Activated CD4-positive, alpha-beta T cell treated with anti-CD3 and anti-CD28 coated beads, Interleukin-2, amount 10 ng/mL, durations not matched to agents 7 days and 5 days (primary cell): ENCODE measurements around the gene AP4S1. TPM values are rescaled to one million over a fixed set of nuclear protein-coding genes. Genes with fewer than 3 reads are reported as not detected.
A peak's percentile ranks its signal among the peaks of the same experiment; 100 is the strongest.

Experiments
- CTCF ChIA-PET: fragments of 350-600 bp; sonication (Branson Sonifier 250); formaldehyde crosslinking; loops from one replicate; lab custom pipeline; 2021; ENCODE audit warnings: antibody characterized with exemption; lab: Charles Lee
- POLR2A ChIA-PET: fragments of 350-600 bp; sonication (Branson Sonifier 250); formaldehyde crosslinking; loops from one replicate; lab custom pipeline; 2021; ENCODE audit warnings: antibody characterized with exemption; lab: Charles Lee
- DNase-seq: peaks from one replicate; pipeline ENCODE4 v3.0.0-alpha.2; 2020
- H3K27ac Mint-ChIP-seq: one replicate; pipeline ENCODE4 v1.8.0; 2021; ENCODE audit warnings: mild to moderate bottlenecking, moderate library complexity, mixed read lengths
- H3K27me3 Mint-ChIP-seq: one replicate; pipeline ENCODE4 v1.8.0; 2021; ENCODE audit warnings: mixed read lengths
- H3K36me3 Mint-ChIP-seq: one replicate; pipeline ENCODE4 v1.8.0; 2021; ENCODE audit warnings: low read depth, mixed read lengths
- H3K4me1 Mint-ChIP-seq: one replicate; pipeline ENCODE4 v1.8.0; 2021; ENCODE audit warnings: mixed read lengths
- H3K4me3 Mint-ChIP-seq: one replicate; pipeline ENCODE4 v1.8.0; 2021; ENCODE audit warnings: mild to moderate bottlenecking, moderate library complexity, mixed read lengths
- H3K9me3 Mint-ChIP-seq: one replicate; pipeline ENCODE4 v1.8.0; 2021; ENCODE audit warnings: mixed read lengths
- total RNA-seq, 2 experiments: library from RNA; stranded (reverse); gene quantifications; one replicate each; pipeline ENCODE4 v1.2.3, GENCODE V29; 2021

AP4S1 gene
- total RNA-seq, 2 experiments from 2014 or later: 5.1 to 6.4 TPM

DNA sequence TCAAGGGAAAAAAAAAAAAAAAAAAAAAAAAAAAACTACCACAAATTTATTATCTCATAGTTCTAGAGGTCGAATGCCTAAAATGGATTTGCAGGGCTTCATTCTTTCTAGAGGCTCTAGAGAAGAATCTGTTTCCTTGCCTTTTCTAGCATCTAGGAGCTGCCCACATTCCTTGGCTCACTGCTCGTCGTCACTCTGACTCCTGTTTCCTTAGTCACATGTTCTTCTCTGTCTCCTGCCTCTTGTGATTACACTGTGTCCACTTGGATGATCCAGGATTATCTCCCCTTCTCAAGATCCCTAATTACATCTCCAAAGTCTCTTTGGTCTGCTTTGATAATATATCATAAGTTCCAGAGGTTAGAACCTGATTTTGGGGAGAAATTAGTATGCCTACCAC lies 93.4 kb downstream of the AP4S1 start:
- ChIA-PET CTCF (interaction anchor here (0.6 to 2.9 kb wide), 5 partner anchors 9 to 452 kb away, joined by 3 to 10 read pairs (median 3); no protein-coding TSS in a partner anchor), POLR2A (interaction anchor here (0.7 kb wide), 1 partner anchor 13 kb away, joined by 3 read pairs; no protein-coding TSS in a partner anchor)
- Mint-ChIP-seq H3K27ac (no peak overlapping the region), H3K4me1 (peaks cover 12% of the 10 kb centered on the region), H3K9me3 (no peaks in the 10 kb centered on the region), H3K27me3 (no peaks in the 10 kb centered on the region), H3K36me3 (peaks cover 60% of the 10 kb centered on the region), H3K4me3 (no peak overlapping the region)
- no peak for DNase-seq

DNA sequence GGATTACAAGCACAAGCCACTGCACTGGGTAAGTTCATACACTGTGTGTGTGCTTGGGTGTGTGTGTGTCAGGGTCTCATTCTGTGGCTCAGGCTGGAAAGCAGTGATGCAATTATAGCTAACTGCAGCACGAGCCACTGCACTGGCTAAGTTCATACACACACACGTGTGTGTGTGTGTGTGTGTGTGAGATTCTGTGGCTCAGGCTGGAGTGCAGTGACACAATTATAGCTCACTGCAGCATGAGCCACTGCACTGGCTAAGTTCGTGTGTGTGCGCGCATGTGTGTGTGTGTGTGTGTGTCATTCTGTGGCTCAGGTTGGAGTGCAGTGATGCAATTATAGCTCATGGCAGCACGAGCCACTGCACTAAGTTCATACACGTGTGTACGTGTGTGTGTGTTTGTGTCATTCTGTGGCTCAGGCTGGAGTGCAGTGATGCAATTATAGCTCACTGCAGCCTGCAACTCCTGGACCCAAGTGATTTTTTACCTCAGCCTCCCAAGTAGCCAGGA lies 96.7 kb downstream of the AP4S1 start:
- peaks cover 29% of the 10 kb centered on the region for H3K4me1 Mint-ChIP-seq
- POLR2A ChIA-PET: no interaction called here

DNA sequence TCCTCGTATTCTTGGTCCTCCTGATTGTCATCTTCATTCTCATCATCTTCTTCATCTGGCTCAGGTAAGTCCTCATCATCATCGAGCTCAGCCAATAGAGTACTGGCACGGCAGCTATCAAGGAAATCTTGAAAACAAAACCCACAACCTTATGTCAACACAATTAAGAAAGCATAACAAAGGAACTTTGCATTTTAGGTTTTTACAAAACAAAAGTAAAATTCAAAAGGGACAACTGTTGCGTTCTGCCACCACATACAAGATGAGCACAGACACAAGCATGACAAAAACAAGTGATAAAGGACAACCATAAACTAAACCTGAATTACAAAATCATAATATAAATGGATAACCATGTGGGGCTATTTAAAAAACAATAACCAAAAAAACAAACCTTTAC lies 97.5 kb downstream of the AP4S1 start:
- CTCF ChIA-PET: no interaction called here
- POLR2A ChIA-PET: no interaction called here
- H3K4me1 Mint-ChIP-seq: peaks cover 34% of the 10 kb centered on the region
- H3K27me3 Mint-ChIP-seq: no peaks in the 10 kb centered on the region
- H3K4me3 Mint-ChIP-seq: no peak overlapping the region
- H3K36me3 Mint-ChIP-seq: peaks cover 51% of the 10 kb centered on the region
- DNase-seq: no peak
- H3K9me3 Mint-ChIP-seq: no peaks in the 10 kb centered on the region
- H3K27ac Mint-ChIP-seq: no peak overlapping the region

More for the DNA sequence above, 96.7 kb downstream of the AP4S1 start:
- Mint-ChIP-seq H3K27ac (no peak overlapping the region), H3K9me3 (no peaks in the 10 kb centered on the region), H3K36me3 (peaks cover 50% of the 10 kb centered on the region), H3K4me3 (no peak overlapping the region), H3K27me3 (no peaks in the 10 kb centered on the region)
- CTCF ChIA-PET: no interaction called here
- DNase-seq: no peak

DNA sequence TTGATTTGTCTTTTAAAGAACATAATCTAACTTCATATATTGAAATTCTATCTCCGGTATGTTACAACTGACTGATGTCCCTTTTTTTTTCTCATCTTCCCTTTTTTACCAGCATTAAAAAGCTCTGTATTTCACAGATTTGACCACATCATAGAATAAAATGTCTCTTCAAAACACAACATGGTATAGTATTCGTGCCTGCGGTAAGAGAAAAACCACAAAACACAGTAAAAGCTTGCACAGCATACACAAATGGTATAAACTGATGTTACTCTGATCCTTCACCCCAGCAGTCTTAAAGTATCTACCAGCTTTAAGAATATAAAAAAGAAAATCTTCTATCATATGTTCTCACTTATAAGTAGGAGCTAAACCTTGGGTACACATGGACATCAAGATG lies 98.7 kb downstream of the AP4S1 start:
- H3K4me3 Mint-ChIP-seq: peak overlapping the region; percentile 15
- H3K36me3 Mint-ChIP-seq: peaks cover 58% of the 10 kb centered on the region
- ChIA-PET POLR2A (no interaction called here), CTCF (interaction anchor here (0.5 to 0.7 kb wide), 2 partner anchors 75 to 84 kb away, joined by 3 to 4 read pairs; no protein-coding TSS in a partner anchor)
- no peaks in the 10 kb centered on the region for H3K9me3 Mint-ChIP-seq
- no peaks in the 10 kb centered on the region for H3K27me3 Mint-ChIP-seq
- peak; percentile 75 for DNase-seq
- peaks cover 47% of the 10 kb centered on the region for H3K4me1 Mint-ChIP-seq
- H3K27ac Mint-ChIP-seq: peak overlapping the region; percentile 51

DNA sequence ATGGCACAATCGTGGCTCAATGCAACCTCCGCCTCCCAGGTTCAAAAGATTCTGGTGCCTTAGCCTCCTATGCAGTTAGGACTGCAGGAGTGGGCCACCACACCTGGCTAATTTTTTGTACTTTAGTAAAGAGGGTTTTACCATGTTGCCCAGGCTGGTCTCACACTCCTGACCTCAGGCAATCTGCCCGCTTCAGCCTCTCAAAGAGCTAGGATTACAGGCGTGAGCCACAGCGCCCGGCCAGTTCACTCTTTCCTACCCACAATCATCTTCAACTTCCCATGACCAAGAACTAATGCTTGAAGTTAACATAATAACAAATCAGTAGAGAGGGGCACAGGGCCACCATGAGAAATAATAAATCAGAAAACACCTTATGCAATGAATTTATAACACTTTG lies 99.8 kb downstream of the AP4S1 start:
- no peak overlapping the region for H3K4me3 Mint-ChIP-seq
- CTCF ChIA-PET: no interaction called here
- H3K27ac Mint-ChIP-seq: no peak overlapping the region
- POLR2A ChIA-PET: no interaction called here
- H3K27me3 Mint-ChIP-seq: no peaks in the 10 kb centered on the region
- H3K4me1 Mint-ChIP-seq: peaks cover 48% of the 10 kb centered on the region
- no peak for DNase-seq
- H3K9me3 Mint-ChIP-seq: no peaks in the 10 kb centered on the region
- peaks cover 56% of the 10 kb centered on the region for H3K36me3 Mint-ChIP-seq

DNA sequence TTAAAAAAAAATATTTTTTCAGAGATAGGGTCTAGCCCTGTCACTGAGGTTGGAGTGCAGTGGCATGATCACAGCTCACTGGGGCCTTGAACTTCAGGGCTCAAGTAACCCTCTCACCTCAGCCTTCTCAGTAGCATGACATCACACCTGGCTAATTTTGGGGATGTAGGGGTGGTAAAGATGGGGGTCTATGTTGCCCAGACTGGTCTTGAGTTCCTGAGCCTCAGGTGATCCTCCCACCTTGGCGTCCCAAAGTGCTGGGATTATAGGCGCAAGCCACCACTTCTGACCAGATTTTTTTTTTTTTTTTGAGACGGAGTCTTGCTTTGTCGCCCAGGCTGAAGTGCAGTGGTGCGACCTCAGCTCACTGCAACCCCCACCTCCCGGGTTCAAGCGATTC lies 101.2 kb downstream of the AP4S1 start:
- Mint-ChIP-seq H3K36me3 (peaks cover 61% of the 10 kb centered on the region), H3K9me3 (no peaks in the 10 kb centered on the region), H3K4me1 (peaks cover 53% of the 10 kb centered on the region), H3K4me3 (no peak overlapping the region), H3K27ac (no peak overlapping the region), H3K27me3 (no peaks in the 10 kb centered on the region)
- POLR2A ChIA-PET: no interaction called here
- CTCF ChIA-PET: interaction anchor here (0.7 to 1.4 kb wide), 4 partner anchors 11 to 148 kb away, joined by 3 to 4 read pairs (median 4); partner anchors contain the start of gene HECTD1
- DNase-seq: no peak

DNA sequence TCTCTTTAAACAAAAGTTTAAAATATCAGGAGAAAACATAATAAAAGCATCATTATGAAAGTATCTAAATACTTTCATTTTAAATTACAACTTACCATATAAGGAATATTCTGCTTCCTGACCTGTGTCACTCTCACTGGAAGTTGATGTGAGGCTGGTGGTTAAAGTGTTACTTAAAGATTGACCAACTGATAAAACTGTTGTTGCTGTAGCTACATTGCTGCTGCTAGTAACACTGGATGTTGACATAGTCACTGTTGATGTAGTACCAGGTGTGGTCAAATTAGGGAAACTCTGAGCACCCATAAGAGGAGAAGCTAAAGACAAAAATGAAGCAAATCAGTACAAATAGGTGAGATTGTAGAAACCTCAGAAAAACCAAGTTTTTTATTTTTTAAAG lies 102.2 kb downstream of the AP4S1 start:
- peaks cover 52% of the 10 kb centered on the region for H3K4me1 Mint-ChIP-seq
- no peaks in the 10 kb centered on the region for H3K9me3 Mint-ChIP-seq
- H3K36me3 Mint-ChIP-seq: peaks cover 57% of the 10 kb centered on the region
- H3K4me3 Mint-ChIP-seq: no peak overlapping the region
- H3K27ac Mint-ChIP-seq: peak overlapping the region; percentile 51
- DNase-seq: peak; percentile 73
- POLR2A ChIA-PET: interaction anchor here (0.8 kb wide), 1 partner anchor 79 kb away, joined by 3 read pairs; no protein-coding TSS in a partner anchor
- no peaks in the 10 kb centered on the region for H3K27me3 Mint-ChIP-seq
- CTCF ChIA-PET: interaction anchor here (1.0 to 2.2 kb wide), 4 partner anchors 10 to 80 kb away, joined by 3 to 10 read pairs (median 4); partner anchors contain the start of gene HECTD1

DNA sequence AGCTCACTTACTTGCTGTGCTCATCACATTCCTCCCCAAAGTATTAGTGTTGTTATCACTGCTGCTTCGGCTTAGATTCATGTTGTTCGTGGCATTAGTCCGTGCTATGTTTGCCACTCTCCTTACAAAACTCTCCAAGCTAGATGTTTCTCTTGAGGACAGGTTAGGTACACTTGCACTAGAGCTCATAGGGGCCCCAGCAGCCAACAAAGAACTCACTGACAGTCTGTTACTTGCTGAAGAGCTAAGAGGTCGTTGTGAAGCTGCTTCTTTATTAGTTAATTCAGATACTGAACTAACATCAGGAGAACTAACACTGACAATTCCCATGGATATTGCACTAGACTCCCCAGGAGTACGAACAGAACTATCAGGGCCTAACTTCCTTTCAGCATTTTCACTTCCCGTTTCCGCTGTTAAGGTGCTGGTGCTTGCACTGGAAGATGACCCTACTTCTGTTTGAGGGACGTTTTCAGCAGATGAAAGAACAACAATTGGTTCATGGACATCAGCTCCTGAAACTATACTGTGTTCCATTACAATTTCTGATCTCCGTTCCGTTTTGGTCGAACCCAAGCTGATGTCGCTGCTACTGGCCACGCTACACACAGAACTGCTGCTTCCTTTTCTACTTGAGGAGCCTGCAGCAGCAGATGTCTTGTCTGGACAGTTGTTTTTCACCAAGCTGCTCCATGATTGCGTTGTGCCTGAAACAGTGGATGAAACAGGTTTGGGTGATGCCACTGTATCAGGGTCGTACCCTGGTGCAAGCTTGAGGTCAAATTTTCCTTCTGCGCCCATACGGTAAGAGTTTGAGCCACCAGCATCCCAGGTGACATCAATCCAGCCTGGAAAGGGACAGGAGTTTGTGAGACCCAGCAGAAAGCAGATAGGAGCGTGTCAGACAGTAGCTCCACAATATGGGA lies 103.4 kb downstream of the AP4S1 start:
- Mint-ChIP-seq H3K4me3 (no peak overlapping the region), H3K27me3 (no peaks in the 10 kb centered on the region), H3K4me1 (peaks cover 40% of the 10 kb centered on the region), H3K27ac (peak overlapping the region; percentile 60), H3K36me3 (peaks cover 57% of the 10 kb centered on the region), H3K9me3 (no peaks in the 10 kb centered on the region)
- no peak for DNase-seq
- ChIA-PET CTCF (interaction anchor here (0.8 to 2.2 kb wide), 4 partner anchors 10 to 79 kb away, joined by 3 to 10 read pairs (median 4); partner anchors contain the start of gene HECTD1), POLR2A (no interaction called here)

DNA sequence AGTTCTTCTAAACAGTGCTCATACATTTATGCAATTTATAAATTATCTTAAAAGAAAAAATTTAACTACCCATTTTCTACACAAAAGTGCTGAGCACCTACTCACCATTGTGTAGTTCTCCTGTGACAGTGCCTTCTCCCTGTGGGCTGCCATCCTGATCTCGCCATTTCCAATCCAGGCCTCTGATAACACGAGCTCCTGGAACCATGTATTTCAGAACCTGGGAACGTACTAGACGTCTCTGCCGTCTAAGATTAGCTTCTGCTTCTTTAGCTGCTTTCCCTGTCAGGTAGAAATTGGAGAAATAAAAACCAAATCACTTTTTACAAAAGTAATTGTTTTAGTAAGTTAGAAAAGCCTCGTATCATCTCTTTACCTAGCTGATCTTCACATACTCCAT lies 107.7 kb downstream of the AP4S1 start:
- ChIA-PET POLR2A (no interaction called here), CTCF (interaction anchor here (0.5 kb wide), 1 partner anchor 14 kb away, joined by 3 read pairs; no protein-coding TSS in a partner anchor)
- H3K27ac Mint-ChIP-seq: no peak overlapping the region
- H3K9me3 Mint-ChIP-seq: no peaks in the 10 kb centered on the region
- H3K4me3 Mint-ChIP-seq: no peak overlapping the region
- no peak for DNase-seq
- peaks cover 52% of the 10 kb centered on the region for H3K36me3 Mint-ChIP-seq
- H3K27me3 Mint-ChIP-seq: no peaks in the 10 kb centered on the region
- H3K4me1 Mint-ChIP-seq: peaks cover 16% of the 10 kb centered on the region

DNA sequence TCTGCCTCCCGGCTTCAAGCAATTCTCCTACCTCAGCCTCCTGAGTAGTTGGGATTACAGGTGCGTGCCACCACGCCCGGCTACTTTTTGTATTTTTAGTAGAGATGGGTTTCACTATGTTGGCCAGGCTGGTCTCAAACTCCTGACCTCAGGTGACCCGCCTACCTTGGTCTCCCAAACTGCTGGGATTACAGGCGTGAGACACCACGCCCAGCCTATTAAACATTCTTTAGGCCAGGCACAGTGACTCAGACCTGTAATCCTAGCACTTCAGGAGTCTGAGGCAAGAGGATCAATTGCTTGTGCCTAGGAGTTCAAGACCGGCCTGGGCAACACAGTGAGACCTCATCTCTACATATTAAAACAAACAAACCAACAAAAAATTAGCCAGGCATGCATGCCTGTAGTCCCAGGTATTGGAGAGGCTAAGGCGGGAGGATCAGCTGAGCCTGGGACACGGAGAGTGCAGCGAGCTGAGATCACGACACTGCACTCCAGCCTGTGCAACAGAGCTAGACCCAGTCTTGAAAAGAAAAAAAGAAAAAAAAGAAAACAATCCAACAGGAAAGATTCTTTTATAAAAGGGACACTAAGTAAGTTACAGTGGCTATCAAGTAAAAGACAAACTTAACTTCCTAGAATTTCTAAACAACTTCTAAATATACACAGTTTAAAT lies 111.9 kb downstream of the AP4S1 start:
- Mint-ChIP-seq H3K27me3 (no peaks in the 10 kb centered on the region), H3K9me3 (no peaks in the 10 kb centered on the region), H3K27ac (peak overlapping the region; percentile 22), H3K4me3 (no peak overlapping the region), H3K36me3 (peaks cover 38% of the 10 kb centered on the region), H3K4me1 (no peaks in the 10 kb centered on the region)
- POLR2A ChIA-PET: no interaction called here
- CTCF ChIA-PET: interaction anchor here (1.4 kb wide), 1 partner anchor 36 kb away, joined by 3 read pairs; no protein-coding TSS in a partner anchor
- no peak for DNase-seq

DNA sequence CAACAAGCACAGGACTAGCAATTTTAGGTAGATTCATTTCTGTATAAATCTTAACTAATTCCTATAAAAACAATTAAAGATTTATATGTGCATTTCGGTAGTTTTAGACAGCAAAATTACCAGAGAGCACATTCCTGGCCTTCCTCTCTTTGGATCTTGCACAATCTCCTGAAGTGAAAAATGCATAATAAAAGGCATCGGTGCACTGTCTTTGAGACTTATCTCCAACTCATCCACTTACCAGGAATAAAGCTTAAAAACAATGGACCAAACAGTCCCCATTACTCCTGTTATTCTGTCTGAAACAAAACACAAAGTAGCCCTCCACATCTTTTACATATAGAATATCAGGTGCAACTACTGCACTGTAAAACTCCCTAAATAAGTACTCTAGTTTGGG lies 112.9 kb downstream of the AP4S1 start:
- H3K4me1 Mint-ChIP-seq: peaks cover 2% of the 10 kb centered on the region
- H3K27me3 Mint-ChIP-seq: no peaks in the 10 kb centered on the region
- CTCF ChIA-PET: interaction anchor here (1.4 to 1.6 kb wide), 2 partner anchors 9 to 11 kb away, joined by 4 read pairs; no protein-coding TSS in a partner anchor
- POLR2A ChIA-PET: no interaction called here
- no peak overlapping the region for H3K4me3 Mint-ChIP-seq
- H3K36me3 Mint-ChIP-seq: peaks cover 36% of the 10 kb centered on the region
- H3K27ac Mint-ChIP-seq: peak overlapping the region; percentile 1
- no peak for DNase-seq
- H3K9me3 Mint-ChIP-seq: no peaks in the 10 kb centered on the region

DNA sequence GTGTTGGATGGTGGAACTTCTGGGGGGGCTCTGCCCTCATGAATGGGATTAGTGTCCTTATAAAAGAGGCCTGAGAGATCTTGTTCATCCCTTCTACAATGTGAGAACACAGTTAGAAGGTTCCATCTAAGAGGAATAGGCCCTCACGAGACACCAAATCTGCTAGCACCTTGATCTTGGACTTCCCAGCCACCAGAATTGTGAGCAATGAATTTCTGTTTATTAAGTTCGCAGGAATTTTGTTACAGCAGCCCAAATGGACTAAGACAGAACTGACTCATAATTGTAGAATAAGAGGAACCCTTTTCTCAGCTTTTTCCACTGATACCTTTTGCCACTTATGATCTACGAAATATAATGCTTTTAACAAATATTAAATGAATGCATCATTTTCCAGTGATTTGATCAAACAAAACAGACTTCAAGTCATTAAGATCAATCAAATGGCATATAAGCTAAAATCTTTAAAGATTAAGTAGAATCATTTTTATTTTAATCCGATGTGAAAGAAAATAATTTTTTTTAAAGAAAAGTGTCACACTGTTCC lies 113.9 kb downstream of the AP4S1 start:
- H3K9me3 Mint-ChIP-seq: no peaks in the 10 kb centered on the region
- H3K4me3 Mint-ChIP-seq: no peak overlapping the region
- POLR2A ChIA-PET: no interaction called here
- H3K4me1 Mint-ChIP-seq: peaks cover 2% of the 10 kb centered on the region
- DNase-seq: no peak
- H3K36me3 Mint-ChIP-seq: peaks cover 34% of the 10 kb centered on the region
- CTCF ChIA-PET: interaction anchor here (1.0 to 1.6 kb wide), 3 partner anchors 10 to 13 kb away, joined by 3 to 4 read pairs (median 4); no protein-coding TSS in a partner anchor
- no peaks in the 10 kb centered on the region for H3K27me3 Mint-ChIP-seq
- no peak overlapping the region for H3K27ac Mint-ChIP-seq
